ENCODE results near the gene SMCO4. TPM values are rescaled to one million over a fixed set of nuclear protein-coding genes. Genes with fewer than 3 reads are reported as not detected.

SMCO4 gene
- total and polyA plus RNA-seq, 2 of the 8 experiments (the other 6 are each of a cell fraction or from before 2014, with no cell fraction given), result 33.2 to 53.9 TPM

- Histone ChIP-seq H4K5ac (ENCODE audit: insufficient read length, low read depth, low read length) (no peak overlapping the region), H2AFZ (ENCODE audit: low read length) (no peak overlapping the region), H2BK15ac (ENCODE audit: low read length) (no peak overlapping the region), H3K27me3 (replicated peaks in 1 of 4; ENCODE audit: control insufficient read depth in 3 of 4, extremely low read depth in 1 of 4, insufficient read depth in 3 of 4, low read length in 3 of 4) (no peaks in the 10 kb centered on the region), H3K18ac (ENCODE audit: extremely low read depth, low read length) (no peak overlapping the region), H3K4me1 (replicated peaks in 1 of 4; ENCODE audit: control insufficient read depth in 3 of 4, insufficient read depth in 4 of 4, low read length in 3 of 4) (peaks cover 11 to 42% (median 35%) of the 10 kb centered on the region in 4 experiments), H4K91ac (replicated peaks; ENCODE audit: insufficient read length, low read length) (no peak overlapping the region), H2BK5ac (ENCODE audit: low read depth, low read length) (no peak overlapping the region), H2BK120ac (replicated peaks; ENCODE audit: low read depth, low read length) (no peak overlapping the region), H3K56ac (replicated peaks; ENCODE audit: insufficient read length, low read depth, low read length) (no peak overlapping the region), H3K27ac (ENCODE audit: low read depth, low read length) (no peak overlapping the region), H3K4ac (replicated peaks; ENCODE audit: insufficient read length, low read depth, low read length) (no peak overlapping the region), H3K36me3 (ENCODE audit: control insufficient read depth in 2 of 4, insufficient read depth in 4 of 4, low read length in 3 of 4) (peaks cover 0 to 3% (median 0%) of the 10 kb centered on the region in 4 experiments; a peak in 1 of 8 replicates), H3K4me2 (ENCODE audit: insufficient read depth in 1 of 2, low read depth in 2 of 2, low read length in 2 of 2) (no peak overlapping the region), H2AK5ac (ENCODE audit: low read depth, low read length) (no peak overlapping the region), H3K14ac (ENCODE audit: insufficient read length) (no peak overlapping the region), H3K79me2 (ENCODE audit: control insufficient read depth in 1 of 2, insufficient read depth in 2 of 2, low read length in 2 of 2) (peaks cover 0 to 26% of the 10 kb centered on the region in 2 experiments; a peak in 2 of 4 replicates), H3K23ac (ENCODE audit: insufficient read length) (no peak overlapping the region), H3K23me2 (ENCODE audit: low read depth, low read length) (no peaks in the 10 kb centered on the region), H4K20me1 (replicated peaks in 1 of 2; ENCODE audit: control insufficient read depth in 1 of 2, insufficient read depth in 2 of 2, low read length in 2 of 2) (no peaks in the 10 kb centered on the region), H3K9me3 (ENCODE audit: insufficient read depth in 2 of 2, low read depth in 1 of 2, low read length in 1 of 2) (no peaks in the 10 kb centered on the region), H2BK20ac (ENCODE audit: low read length) (no peak overlapping the region), H3K4me3 (ENCODE audit: extremely low read depth in 1 of 4, insufficient read depth in 2 of 4, low read depth in 3 of 4, low read length in 4 of 4) (no peak overlapping the region), H3K9ac (replicated peaks in 1 of 4; ENCODE audit: extremely low read depth in 1 of 4, low read depth in 3 of 4, low read length in 3 of 4) (no peak overlapping the region), H3K79me1 (ENCODE audit: low read depth, low read length) (peaks cover 9% of the 10 kb centered on the region; the same call in 1 of the 2 replicates), H2BK12ac (ENCODE audit: low read depth, low read length) (no peak overlapping the region), H4K8ac (ENCODE audit: extremely low read depth, insufficient read depth, low read length) (no peak overlapping the region)
- ChIA-PET CTCF (ENCODE audit: partially characterized antibody) (interaction anchor here (0.9 to 2.0 kb wide), 3 partner anchors 12 to 159 kb away, joined by 3 to 9 read pairs (median 3); no protein-coding TSS in a partner anchor), POLR2A (ENCODE audit: partially characterized antibody) (no interaction called here)
- no peak for DNase-seq (ENCODE audit: low read depth in 1 of 2, low spot score in 2 of 2)
- FAIRE-seq, result no peak
- 88% methylated on average over 8 of the region's 8 CpGs; no CpG with 5 or more reads in 1 of the 2 experiments for WGBS, 2 experiments (ENCODE audit: extremely low coverage in 1 of 2, insufficient coverage in 1 of 2, insufficient read length in 1 of 2, insufficient replicate concordance in 2 of 2, low coverage in 1 of 2, low lambda C conversion rate in 2 of 2, missing lambda C conversion rate in 1 of 2)
- TF ChIP-seq SP2 (IDR thresholded peaks at IDR 0.05; ENCODE audit: low read length) (no peak), NANOG (IDR thresholded peaks at IDR 0.05; ENCODE audit: insufficient read depth, low read depth, low read length, poor library complexity, severe bottlenecking) (no peak), RXRA (IDR thresholded peaks at IDR 0.05; ENCODE audit: insufficient read depth, low read depth, low read length) (no peak), HDAC2 (IDR thresholded peaks at IDR 0.05; ENCODE audit: borderline replicate concordance in 1 of 2, low read depth in 2 of 2, low read length in 2 of 2) (no peak), RBBP5 (IDR thresholded peaks at IDR 0.05; ENCODE audit: borderline replicate concordance, low read depth, low read length) (no peak), ASH2L (IDR thresholded peaks at IDR 0.05; ENCODE audit: low read length) (no peak), SIRT6 (IDR thresholded peaks at IDR 0.05; ENCODE audit: low read length) (no peak), CHD2 (IDR thresholded peaks at IDR 0.05; ENCODE audit: low read length) (no peak), HDAC6 (IDR thresholded peaks at IDR 0.05; ENCODE audit: low read depth, low read length) (no peak), TAF7 (optimal IDR thresholded peaks at IDR 0.05; ENCODE audit: borderline replicate concordance, low read depth, low read length) (no peak), ATF3 (IDR thresholded peaks at IDR 0.05; ENCODE audit: insufficient read depth, low read depth, low read length) (no peak), EGR1 (IDR thresholded peaks at IDR 0.05; ENCODE audit: borderline replicate concordance, low read depth, low read length) (no peak), ZNF274 (IDR thresholded peaks at IDR 0.05; ENCODE audit: borderline replicate concordance, extremely low read depth, low read length) (no peak)
Measured at GRCh38 chr11:93493252-93493897, 49.8 kb downstream of the SMCO4 start.
